ENCODE results near the gene STARD8. TPM values are rescaled to one million over a fixed set of nuclear protein-coding genes. Genes with fewer than 3 reads are reported as not detected.

STARD8 gene
- polyA plus RNA-seq, 1 donor from 2014 or later: 0.09 TPM

GRCh38 chrX:68724531-68725020 is 77.1 kb downstream of the STARD8 start:
- no peaks in the 10 kb centered on the region for H3K27me3 ChIP-seq (ENCODE audit: insufficient read depth, low read depth, low read length)

GRCh38 chrX:68725756-68726365 is 78.4 kb downstream of the STARD8 start:
- no peak for TF ChIP-seq RAD21 (conservative IDR thresholded peaks at IDR 0.05)
- no peak for TF ChIP-seq POLR2AphosphoS5 (IDR thresholded peaks at IDR 0.05)
- no peak for TF ChIP-seq CTCF (IDR thresholded peaks at IDR 0.05; ENCODE audit: poor library complexity, severe bottlenecking)
- no peak for TF ChIP-seq EP300 (conservative IDR thresholded peaks at IDR 0.05; ENCODE audit: poor library complexity, severe bottlenecking)
- TF ChIP-seq EZH2 (IDR thresholded peaks at IDR 0.05; ENCODE audit: borderline replicate concordance, insufficient read depth, low read length, poor library complexity, severe bottlenecking): no peak
- no peak for TF ChIP-seq SMC3 (conservative IDR thresholded peaks at IDR 0.05; ENCODE audit: poor library complexity)
- TF ChIP-seq MXI1 (conservative IDR thresholded peaks at IDR 0.05; ENCODE audit: poor library complexity, severe bottlenecking): no peak
- no peak for TF ChIP-seq REST (IDR thresholded peaks at IDR 0.05; ENCODE audit: borderline replicate concordance)
- no peaks in the 10 kb centered on the region for H3K9me3 ChIP-seq (ENCODE audit: low read length)
- H3K9ac ChIP-seq (ENCODE audit: low read length): no peak overlapping the region
- no peaks in the 10 kb centered on the region for H3K9me2 ChIP-seq (ENCODE audit: insufficient read depth, low read length)
- no peak overlapping the region for H3K4me3 ChIP-seq (ENCODE audit: low read length)
- no peaks in the 10 kb centered on the region for H4K20me1 ChIP-seq (ENCODE audit: insufficient read depth)
- no peaks in the 10 kb centered on the region for H3F3A ChIP-seq (ENCODE audit: insufficient read depth, low read length, poor library complexity, severe bottlenecking)
- no peak overlapping the region for H2AFZ ChIP-seq (ENCODE audit: low read depth, low read length)
- H3K27ac ChIP-seq (ENCODE audit: low read length): no peak overlapping the region
- no peaks in the 10 kb centered on the region for H3K79me2 ChIP-seq (replicated peaks; ENCODE audit: insufficient read depth, low read length)
- no peak overlapping the region for H3K4me2 ChIP-seq (ENCODE audit: low read length)
- H3K27me3 ChIP-seq (ENCODE audit: insufficient read depth, low read depth, low read length): no peaks in the 10 kb centered on the region
- no peaks in the 10 kb centered on the region for H3K36me3 ChIP-seq (ENCODE audit: insufficient read depth, low read length)

More at GRCh38 chrX:68724531-68725020, 77.1 kb downstream of the STARD8 start:
- no peaks in the 10 kb centered on the region for H3K9me3 ChIP-seq (ENCODE audit: low read length)
- no peak overlapping the region for H3K4me2 ChIP-seq (ENCODE audit: low read length)
- no peak overlapping the region for H3K4me3 ChIP-seq (ENCODE audit: low read length)
- no peaks in the 10 kb centered on the region for H4K20me1 ChIP-seq (ENCODE audit: insufficient read depth)
- H3K9me2 ChIP-seq (ENCODE audit: insufficient read depth, low read length): no peaks in the 10 kb centered on the region
- H2AFZ ChIP-seq (ENCODE audit: low read depth, low read length): no peak overlapping the region
- H3K27ac ChIP-seq (ENCODE audit: low read length): no peak overlapping the region
- TF ChIP-seq TAF1 (IDR thresholded peaks at IDR 0.05; ENCODE audit: low read depth): no peak
- H3F3A ChIP-seq (ENCODE audit: insufficient read depth, low read length, poor library complexity, severe bottlenecking): no peaks in the 10 kb centered on the region
- no peaks in the 10 kb centered on the region for H3K36me3 ChIP-seq (ENCODE audit: insufficient read depth, low read length)
- no peaks in the 10 kb centered on the region for H3K79me2 ChIP-seq (replicated peaks; ENCODE audit: insufficient read depth, low read length)
- H3K9ac ChIP-seq (ENCODE audit: low read length): no peak overlapping the region
